Effector memory CD8-positive, alpha-beta T cell (primary cell): ENCODE data around the gene TLE5.

Experiments used
- ATAC-seq: fragments of 150-1000 bp; cut with Tn5 transposase; replicated peaks from 2 replicates; pipeline ENCODE4 v1.10.0; 2021; ENCODE audit warnings: mild to moderate bottlenecking, moderate library complexity
- DNase-seq, 3 experiments: peaks; one replicate each; pipeline ENCODE4 v3.0.0; 2021
- H3K27ac Mint-ChIP-seq, 2 donors: one replicate each; pipeline ENCODE4 v1.8.0; 2022; ENCODE audit warnings: mild to moderate bottlenecking in 2 of 2, mixed read lengths in 2 of 2, moderate library complexity in 2 of 2
- H3K27me3 Mint-ChIP-seq, 2 donors: one replicate each; pipeline ENCODE4 v1.8.0; 2022; ENCODE audit warnings: mixed read lengths in 2 of 2
- H3K36me3 Mint-ChIP-seq: one replicate; pipeline ENCODE4 v1.8.0; 2022; ENCODE audit warnings: mild to moderate bottlenecking, moderate library complexity, mixed read lengths; ENCODE audit not compliant: insufficient read depth
- H3K4me1 Mint-ChIP-seq, 2 donors: one replicate each; pipeline ENCODE4 v1.8.0; 2022; ENCODE audit warnings: low read depth in 2 of 2, mixed read lengths in 2 of 2
- H3K4me3 Mint-ChIP-seq, 2 donors: one replicate each; pipeline ENCODE4 v1.8.0; 2022; ENCODE audit warnings: mild to moderate bottlenecking in 2 of 2, mixed read lengths in 2 of 2, moderate library complexity in 2 of 2
- H3K9me3 Mint-ChIP-seq, 2 donors: one replicate each; pipeline ENCODE4 v1.8.0; 2022; ENCODE audit warnings: mixed read lengths in 2 of 2

TLE5 gene

GRCh38 chr19:3065675-3066357 lies 3.5 kb upstream of the TLE5 start:
- peaks cover 11% of the 10 kb centered on the region for H3K36me3 Mint-ChIP-seq
- no peaks in the 10 kb centered on the region for H3K27me3 Mint-ChIP-seq
- no peak for DNase-seq
- H3K9me3 Mint-ChIP-seq: no peaks in the 10 kb centered on the region
- no peak overlapping the region for H3K4me3 Mint-ChIP-seq
- peak overlapping the region in 1 of 2 donors; percentile 49 for H3K27ac Mint-ChIP-seq
- peaks cover 10 to 18% of the 10 kb centered on the region in 2 donors for H3K4me1 Mint-ChIP-seq
- no peak for ATAC-seq

- no peaks in the 10 kb centered on the region for H3K27me3 Mint-ChIP-seq
- H3K9me3 Mint-ChIP-seq: no peaks in the 10 kb centered on the region
- peak overlapping the region; percentile 82 to 88 for H3K4me3 Mint-ChIP-seq
- DNase-seq: no peak
- peaks cover 20 to 27% of the 10 kb centered on the region in 2 donors for H3K4me1 Mint-ChIP-seq
- peak overlapping the region; percentile 72 to 91 for H3K27ac Mint-ChIP-seq
- no peak for ATAC-seq
- H3K36me3 Mint-ChIP-seq: peaks cover 28% of the 10 kb centered on the region
These were observed 1.7 kb upstream of the TLE5 start for GRCh38 chr19:3064011-3064330.

GRCh38 chr19:3061182-3062161 lies 823 bp downstream of the TLE5 start:
- peak overlapping the region; percentile 74 to 85 for H3K27ac Mint-ChIP-seq
- H3K4me3 Mint-ChIP-seq: peak overlapping the region; percentile 85 to 87
- H3K4me1 Mint-ChIP-seq: peaks cover 27 to 46% of the 10 kb centered on the region in 2 donors
- no peaks in the 10 kb centered on the region for H3K27me3 Mint-ChIP-seq
- ATAC-seq: peak; percentile 69
- H3K36me3 Mint-ChIP-seq: peaks cover 53% of the 10 kb centered on the region
- DNase-seq: peak; percentile 71 to 78 (median 75)
- H3K9me3 Mint-ChIP-seq: no peaks in the 10 kb centered on the region

- peak overlapping the region; percentile 85 to 87 for H3K4me3 Mint-ChIP-seq
- no peak for ATAC-seq
- no peaks in the 10 kb centered on the region for H3K9me3 Mint-ChIP-seq
- peaks cover 27 to 47% of the 10 kb centered on the region in 2 donors for H3K4me1 Mint-ChIP-seq
- peak overlapping the region; percentile 74 to 85 for H3K27ac Mint-ChIP-seq
- DNase-seq: no peak
- peaks cover 54% of the 10 kb centered on the region for H3K36me3 Mint-ChIP-seq
- no peaks in the 10 kb centered on the region for H3K27me3 Mint-ChIP-seq
These were observed 1.5 kb downstream of the TLE5 start for GRCh38 chr19:3060857-3061181.

DNA sequence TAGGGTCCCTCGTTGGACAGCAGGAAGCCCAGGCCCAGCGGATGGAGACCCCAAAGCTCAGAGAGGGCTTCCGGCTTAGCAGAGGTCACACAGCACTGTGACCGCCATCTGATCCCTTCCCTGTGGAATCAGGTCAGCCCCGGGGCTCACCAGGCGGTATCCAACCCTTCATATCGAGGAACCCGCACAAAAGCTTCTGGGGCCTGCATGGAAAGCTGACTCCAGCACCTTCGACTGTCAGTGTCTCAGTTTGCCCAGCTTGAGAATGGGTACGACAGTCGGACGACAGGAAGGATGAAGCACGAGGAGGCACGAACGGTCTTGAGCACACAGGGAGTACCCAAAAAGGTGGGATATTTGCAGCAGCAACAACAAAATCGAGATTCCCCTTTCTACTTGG lies 2.6 kb downstream of the TLE5 start:
- H3K9me3 Mint-ChIP-seq: no peaks in the 10 kb centered on the region
- peaks cover 63% of the 10 kb centered on the region for H3K36me3 Mint-ChIP-seq
- H3K27me3 Mint-ChIP-seq: no peaks in the 10 kb centered on the region
- peak overlapping the region; percentile 35 to 85 for H3K27ac Mint-ChIP-seq
- peak overlapping the region; percentile 85 to 87 for H3K4me3 Mint-ChIP-seq
- DNase-seq: no peak
- no peak for ATAC-seq
- H3K4me1 Mint-ChIP-seq: peaks cover 30 to 54% of the 10 kb centered on the region in 2 donors

- Mint-ChIP-seq H3K27me3 (no peaks in the 10 kb centered on the region), H3K4me3 (peak overlapping the region; percentile 31 to 87), H3K36me3 (peaks cover 70% of the 10 kb centered on the region), H3K27ac (peak overlapping the region; percentile 56 to 85), H3K4me1 (peaks cover 32 to 52% of the 10 kb centered on the region in 2 donors), H3K9me3 (no peaks in the 10 kb centered on the region)
- DNase-seq (no peak), ATAC-seq (no peak)
These were observed 3.4 kb downstream of the TLE5 start for GRCh38 chr19:3058821-3059314.

- DNase-seq (no peak), ATAC-seq (no peak)
- Mint-ChIP-seq H3K27me3 (no peaks in the 10 kb centered on the region), H3K9me3 (no peaks in the 10 kb centered on the region), H3K27ac (peak overlapping the region; percentile 56 to 85), H3K4me3 (peak overlapping the region in 1 of 2 donors; percentile 31), H3K36me3 (peaks cover 66% of the 10 kb centered on the region), H3K4me1 (peaks cover 27 to 46% of the 10 kb centered on the region in 2 donors)
These were observed 4.1 kb downstream of the TLE5 start for GRCh38 chr19:3058009-3058820.

- ATAC-seq (no peak), DNase-seq (no peak)
- Mint-ChIP-seq H3K4me3 (no peak overlapping the region), H3K27ac (peak overlapping the region in 1 of 2 donors; percentile 85), H3K9me3 (no peaks in the 10 kb centered on the region), H3K27me3 (no peaks in the 10 kb centered on the region), H3K4me1 (peaks cover 24 to 39% of the 10 kb centered on the region in 2 donors), H3K36me3 (peaks cover 72% of the 10 kb centered on the region)
These were observed 5.0 kb downstream of the TLE5 start for GRCh38 chr19:3057275-3057714.

- DNase-seq (no peak), ATAC-seq (no peak)
- peak overlapping the region in 1 of 2 donors; percentile 15 for H3K4me3 Mint-ChIP-seq
- H3K4me1 Mint-ChIP-seq: peaks cover 24 to 39% of the 10 kb centered on the region in 2 donors
- no peaks in the 10 kb centered on the region for H3K9me3 Mint-ChIP-seq
- no peaks in the 10 kb centered on the region for H3K27me3 Mint-ChIP-seq
- peak overlapping the region in 1 of 2 donors; percentile 73 for H3K27ac Mint-ChIP-seq
- H3K36me3 Mint-ChIP-seq: peaks cover 75% of the 10 kb centered on the region
These were observed 5.7 kb downstream of the TLE5 start for GRCh38 chr19:3056417-3057088.

- Mint-ChIP-seq H3K4me3 (no peak overlapping the region), H3K4me1 (peaks cover 22 to 37% of the 10 kb centered on the region in 2 donors), H3K9me3 (no peaks in the 10 kb centered on the region), H3K36me3 (peaks cover 73% of the 10 kb centered on the region), H3K27ac (peak overlapping the region; percentile 44 to 68), H3K27me3 (no peaks in the 10 kb centered on the region)
- DNase-seq (no peak), ATAC-seq (no peak)
These were observed 6.4 kb downstream of the TLE5 start for GRCh38 chr19:3055741-3056416.

DNA sequence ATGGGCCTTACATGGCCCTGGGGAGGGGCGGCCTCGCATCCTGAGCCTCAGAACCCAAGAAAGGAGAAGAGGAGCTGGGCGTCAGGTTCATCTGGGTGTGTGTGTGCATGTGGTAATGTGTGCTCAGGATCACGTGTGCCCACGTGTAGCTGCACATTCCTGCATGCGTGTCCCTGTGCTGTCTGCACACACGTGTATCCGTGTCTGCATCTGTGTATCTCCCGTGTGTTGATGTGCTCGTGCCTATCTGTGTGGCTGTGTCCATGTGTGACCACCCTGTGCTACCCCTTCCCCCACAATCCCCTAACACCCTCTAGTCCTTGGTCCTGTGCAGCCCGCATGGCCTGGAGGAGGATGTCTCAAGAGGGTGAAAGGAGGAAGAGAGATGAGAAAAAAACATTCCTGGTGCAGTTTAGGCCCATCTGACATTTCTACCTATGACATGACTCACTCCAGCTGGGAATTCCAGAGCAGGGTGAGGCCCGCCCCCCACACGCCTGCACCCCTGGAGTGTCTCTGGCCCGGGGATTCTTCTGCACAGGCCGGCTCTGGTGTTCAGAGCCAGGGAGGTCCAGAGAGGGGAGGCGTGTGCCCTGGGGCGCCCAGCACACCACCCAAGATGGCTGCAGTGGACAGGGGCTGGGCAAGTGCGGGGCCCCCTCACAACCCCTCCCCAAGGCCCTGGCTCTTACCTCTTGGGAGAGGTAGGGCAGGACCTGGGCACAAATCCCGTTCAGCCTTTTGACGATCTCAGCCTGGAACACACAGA lies 7.1 kb downstream of the TLE5 start:
- peak overlapping the region; percentile 68 to 74 for H3K27ac Mint-ChIP-seq
- H3K9me3 Mint-ChIP-seq: no peaks in the 10 kb centered on the region
- ATAC-seq: no peak
- no peak for DNase-seq
- peaks cover 17 to 33% of the 10 kb centered on the region in 2 donors for H3K4me1 Mint-ChIP-seq
- H3K4me3 Mint-ChIP-seq: no peak overlapping the region
- H3K36me3 Mint-ChIP-seq: peaks cover 65% of the 10 kb centered on the region
- no peaks in the 10 kb centered on the region for H3K27me3 Mint-ChIP-seq
